Esophagus muscularis mucosa (tissue), 4 donors: ENCODE data around the gene DCPS. TPM values are rescaled to one million over a fixed set of nuclear protein-coding genes. Genes with fewer than 3 reads are reported as not detected.
"Not testable (repeated sequence)": the region's sequence is repeated elsewhere in the genome, so short reads cannot be mapped to it uniquely, and the experiment has no call there.

Source experiments
- DNase-seq: peaks from one replicate; pipeline ENCODE4 v3.0.0-alpha.2; 2017; ENCODE audit errors: extremely low spot score
- H3K27ac ChIP-seq, 4 donors: fragments of 200-600 bp; sonication (generic); replicated peaks in 1 of 4; 1 replicate in 3 of 4; 2 replicates in 1 of 4; pipeline ENCODE4 v1.5.1; 2016 to 2019; ENCODE audit warnings: mild to moderate bottlenecking in 1 of 4
- H3K27me3 ChIP-seq, 4 donors: fragments of 200-600 bp; sonication (generic); one replicate each; pipeline versions ENCODE4 v1.5.1 to v1.6.0; 2016 to 2019
- H3K36me3 ChIP-seq, 4 donors: fragments of 200-600 bp; sonication (generic); one replicate each; pipeline ENCODE4 v1.5.1; 2016 to 2019
- H3K4me1 ChIP-seq, 4 donors: fragments of 200-600 bp; sonication (generic); one replicate each; pipeline ENCODE4 v1.5.1; 2016 to 2019
- H3K4me3 ChIP-seq, 4 donors: fragments of 200-600 bp; sonication (generic); 1 replicate in 2 of 4; 2 replicates in 2 of 4; pipeline ENCODE4 v1.5.1; 2016 to 2019; ENCODE audit warnings: mild to moderate bottlenecking in 4 of 4, moderate library complexity in 1 of 4
- H3K9me3 ChIP-seq, 4 donors: fragments of 200-600 bp; sonication (generic); 1 replicate in 3 of 4; 2 replicates in 1 of 4; pipeline ENCODE4 v1.5.1; 2016 to 2019
- CTCF ChIP-seq, 3 experiments: fragments of 200-600 bp in 2 of 3; fragments of 450-650 bp in 1 of 3; sonication (generic) in 2 of 3; IDR thresholded peaks; one replicate each; pipeline ENCODE4 v1.5.1; 2017 to 2019; ENCODE audit warnings: antibody characterized with exemption in 3 of 3, mild to moderate bottlenecking in 2 of 3, moderate library complexity in 1 of 3
- EP300 ChIP-seq: sonication (generic); formaldehyde crosslinking; IDR thresholded peaks from one replicate; pipeline ENCODE4 v1.6.1; 2017; ENCODE audit warnings: antibody characterized with exemption
- POLR2A ChIP-seq: fragments of 450-650 bp; IDR thresholded peaks from one replicate; pipeline ENCODE4 v1.6.1; 2017; ENCODE audit warnings: antibody characterized with exemption, moderate library complexity, mild to moderate bottlenecking, low read depth
- POLR2AphosphoS5 ChIP-seq, 2 donors: sonication (generic); formaldehyde crosslinking; IDR thresholded peaks; one replicate each; pipeline ENCODE4 v1.6.1; 2017; ENCODE audit warnings: antibody characterized with exemption in 2 of 2
- WGBS: methylation state at CpG from one replicate; pipeline ENCODE4 v1.1.5; 2018; 5-methylcytosine and 5-hydroxymethylcytosine counted together
- intact Hi-C: fragments of 100-400 bp; cut with DNase I; formaldehyde crosslinking; loops from one replicate; pipeline ENCODE4 v1.15.1; 2023
- total RNA-seq, 4 donors: library from RNA; depleted of rRNA; stranded (reverse); fragments of >200 nt; gene quantifications; one replicate each; pipeline versions ENCODE4 v1.1.0 to v1.2.1, GENCODE V29; 2016

DCPS gene
- total RNA-seq, 4 donors from 2014 or later, result 8.0 to 18.4 (median 14.3) TPM

GRCh38 chr11:126363706-126364248 lies 59.9 kb downstream of the DCPS start:
- H3K27me3 ChIP-seq, result no peaks in the 10 kb centered on the region
- 77% methylated on average over 4 of the region's 10 CpGs for WGBS
- peak overlapping the region in 1 of 4 donors; percentile 44 for H3K27ac ChIP-seq
- TF ChIP-seq POLR2A, result no peak
- TF ChIP-seq POLR2AphosphoS5 (IDR thresholded peaks at IDR 0.05), result no peak
- no peak for TF ChIP-seq CTCF (IDR thresholded peaks at IDR 0.05)
- no peak for TF ChIP-seq EP300
- H3K4me3 ChIP-seq, result no peak overlapping the region
- no peak for DNase-seq
- no peaks in the 10 kb centered on the region for H3K9me3 ChIP-seq
- H3K36me3 ChIP-seq, result no peaks in the 10 kb centered on the region
- intact Hi-C loops, result no loop called here
- H3K4me1 ChIP-seq, result peaks cover 63 to 75% (median 65%) of the 10 kb centered on the region in 4 donors

- H3K27me3 ChIP-seq, H3K9me3 ChIP-seq, intact Hi-C loops, H3K27ac ChIP-seq, H3K4me3 ChIP-seq, DNase-seq, H3K36me3 ChIP-seq: not testable (repeated sequence)
- peaks cover 53 to 68% (median 57%) of the 10 kb centered on the region in 4 donors for H3K4me1 ChIP-seq
- WGBS, result 50% methylated on average over 2 of the region's 9 CpGs
Measured at GRCh38 chr11:126364735-126365134, 60.9 kb downstream of the DCPS start.

- 88% methylated on average over 4 of the region's 5 CpGs for WGBS
- H3K9me3 ChIP-seq, intact Hi-C loops, H3K36me3 ChIP-seq, H3K27me3 ChIP-seq, DNase-seq, H3K4me3 ChIP-seq: not testable (repeated sequence)
- peaks cover 45 to 60% (median 50%) of the 10 kb centered on the region in 4 donors for H3K4me1 ChIP-seq
- H3K27ac ChIP-seq, result peak overlapping the region in 1 of 4 donors; percentile 48
Measured at GRCh38 chr11:126365508-126365907, 61.6 kb downstream of the DCPS start.

GRCh38 chr11:126366064-126366822 lies 62.4 kb downstream of the DCPS start:
- peaks cover 39 to 54% (median 49%) of the 10 kb centered on the region in 4 donors for H3K4me1 ChIP-seq

GRCh38 chr11:126366823-126367654 lies 63.2 kb downstream of the DCPS start:
- H3K27ac ChIP-seq, result peak overlapping the region in 1 of 4 donors; percentile 24
- DNase-seq, H3K36me3 ChIP-seq, H3K9me3 ChIP-seq, H3K4me3 ChIP-seq, intact Hi-C loops, H3K27me3 ChIP-seq: not testable (repeated sequence)
- WGBS, result 84% methylated on average over 9 of the region's 14 CpGs
- peaks cover 34 to 54% (median 46%) of the 10 kb centered on the region in 4 donors for H3K4me1 ChIP-seq

More at GRCh38 chr11:126366064-126366822, 62.4 kb downstream of the DCPS start:
- no peaks in the 10 kb centered on the region for H3K36me3 ChIP-seq
- 70% methylated on average over 13 of the region's 19 CpGs for WGBS
- intact Hi-C loops, result no loop called here
- peak overlapping the region in 2 of 4 donors; percentile 19 to 24 for H3K27ac ChIP-seq
- H3K9me3 ChIP-seq, result no peaks in the 10 kb centered on the region
- DNase-seq, result no peak
- H3K27me3 ChIP-seq, result no peaks in the 10 kb centered on the region
- no peak overlapping the region for H3K4me3 ChIP-seq
- TF ChIP-seq POLR2A (no peak), CTCF (IDR thresholded peaks at IDR 0.05) (no peak), POLR2AphosphoS5 (IDR thresholded peaks at IDR 0.05) (no peak), EP300 (no peak)

GRCh38 chr11:126367806-126368205 lies 63.9 kb downstream of the DCPS start:
- H3K36me3 ChIP-seq, H3K9me3 ChIP-seq, H3K4me3 ChIP-seq, intact Hi-C loops, DNase-seq, H3K27me3 ChIP-seq, H3K27ac ChIP-seq: not testable (repeated sequence)
- WGBS, result 95% methylated on average over 5 of the region's 5 CpGs
- H3K4me1 ChIP-seq, result peaks cover 28 to 54% (median 42%) of the 10 kb centered on the region in 4 donors

- DNase-seq, H3K4me3 ChIP-seq, H3K36me3 ChIP-seq, H3K27ac ChIP-seq, H3K27me3 ChIP-seq, H3K9me3 ChIP-seq, intact Hi-C loops: not testable (repeated sequence)
- 82% methylated on average over 6 of the region's 11 CpGs for WGBS
- H3K4me1 ChIP-seq, result peaks cover 26 to 53% (median 42%) of the 10 kb centered on the region in 4 donors
Measured at GRCh38 chr11:126368336-126369119, 64.7 kb downstream of the DCPS start.
